Calu3 (cell line): ENCODE data around the gene WBP2. TPM values are rescaled to one million over a fixed set of nuclear protein-coding genes. Genes with fewer than 3 reads are reported as not detected.
A peak's percentile ranks its signal among the peaks of the same experiment; 100 is the strongest.

Experiments used
- BruUV-seq: library from RNA; stranded (reverse); fragments of 400-500 nt; replicated peaks from 2 replicates; lab custom pipeline; 2021; lab: Mats Ljungman, UMichigan
- CTCF ChIA-PET: fragments of 300-600 bp; sonication (Branson Sonifier 250); formaldehyde crosslinking; loops from one replicate; lab custom pipeline; 2022; ENCODE audit warnings: antibody characterized with exemption; lab: Charles Lee
- DNase-seq: peaks from one replicate; pipeline ENCODE4 v3.0.0; 2022
- H3K27ac Mint-ChIP-seq: one replicate; pipeline ENCODE4 v1.8.0; 2022; ENCODE audit warnings: mixed read lengths; ENCODE audit not compliant: unreplicated experiment
- H3K27me3 Mint-ChIP-seq: one replicate; pipeline ENCODE4 v1.8.0; 2022; ENCODE audit warnings: mixed read lengths; ENCODE audit not compliant: unreplicated experiment
- H3K36me3 Mint-ChIP-seq: one replicate; pipeline ENCODE4 v1.8.0; 2022; ENCODE audit warnings: mild to moderate bottlenecking, moderate library complexity, mixed read lengths; ENCODE audit not compliant: insufficient read depth, unreplicated experiment
- H3K4me1 Mint-ChIP-seq: one replicate; pipeline ENCODE4 v1.8.0; 2022; ENCODE audit warnings: mild to moderate bottlenecking, low read depth, mixed read lengths; ENCODE audit not compliant: unreplicated experiment
- H3K4me3 Mint-ChIP-seq: one replicate; pipeline ENCODE4 v1.8.0; 2022; ENCODE audit warnings: mild to moderate bottlenecking, low read depth, moderate library complexity, mixed read lengths; ENCODE audit not compliant: unreplicated experiment
- H3K9me3 Mint-ChIP-seq: one replicate; pipeline ENCODE4 v1.8.0; 2022; ENCODE audit warnings: low read depth, mixed read lengths; ENCODE audit not compliant: unreplicated experiment
- CTCF ChIP-seq: fragments of 200-600 bp; IDR thresholded peaks from one replicate; pipeline ENCODE4 v1.8.0; 2022; ENCODE audit warnings: antibody characterized with exemption; ENCODE audit not compliant: unreplicated experiment
- intact Hi-C: fragments of 100-400 bp; cut with micrococcal nuclease; formaldehyde crosslinking; loops from one replicate; pipeline ENCODE4 v1.10.0; 2022; ENCODE audit not compliant: unreplicated experiment
- total RNA-seq: library from RNA; stranded (reverse); gene quantifications from 2 replicates; pipeline ENCODE4 v1.2.3, GENCODE V29; 2022

WBP2 gene
- total RNA-seq, 1 experiment from 2014 or later = 126 TPM

GRCh38 chr17:75877752-75878173, 22.6 kb upstream of the WBP2 start:
- DNase-seq = peak; percentile 84
- no TSS peak for BruUV-seq

GRCh38 chr17:75876938-75877751, 22.0 kb upstream of the WBP2 start:
- intact Hi-C loops = loop anchor here (5.0 kb wide), 1 partner anchor 95 kb away; the partner anchor contains the start of gene UNK
- no peak for TF ChIP-seq CTCF
- H3K4me1 Mint-ChIP-seq = peaks cover 18% of the 10 kb centered on the region
- CTCF ChIA-PET = interaction anchor here (0.6 to 3.1 kb wide), 5 partner anchors 21 to 448 kb away, joined by 3 to 22 read pairs (median 6); partner anchors contain the start of genes MRPL38, UNC13D and WBP2
- H3K27me3 Mint-ChIP-seq = no peaks in the 10 kb centered on the region
- DNase-seq = peak; percentile 82
- no peaks in the 10 kb centered on the region for H3K9me3 Mint-ChIP-seq
- TSS peak; percentile 40 for BruUV-seq
- H3K36me3 Mint-ChIP-seq = peaks cover 66% of the 10 kb centered on the region
- H3K27ac Mint-ChIP-seq = peak overlapping the region; percentile 83
- H3K4me3 Mint-ChIP-seq = peak overlapping the region; percentile 87

More at GRCh38 chr17:75877752-75878173, 22.6 kb upstream of the WBP2 start:
- Mint-ChIP-seq H3K4me1 (peaks cover 18% of the 10 kb centered on the region), H3K27ac (peak overlapping the region; percentile 83), H3K9me3 (no peaks in the 10 kb centered on the region), H3K36me3 (peaks cover 60% of the 10 kb centered on the region), H3K4me3 (peak overlapping the region; percentile 87), H3K27me3 (no peaks in the 10 kb centered on the region)
- CTCF ChIA-PET = interaction anchor here (0.6 to 3.1 kb wide), 5 partner anchors 22 to 448 kb away, joined by 3 to 22 read pairs (median 6); partner anchors contain the start of genes MRPL38, UNC13D and WBP2
- no peak for TF ChIP-seq CTCF
- intact Hi-C loops = loop anchor here (5.0 kb wide), 1 partner anchor 95 kb away; the partner anchor contains the start of gene UNK

DNA sequence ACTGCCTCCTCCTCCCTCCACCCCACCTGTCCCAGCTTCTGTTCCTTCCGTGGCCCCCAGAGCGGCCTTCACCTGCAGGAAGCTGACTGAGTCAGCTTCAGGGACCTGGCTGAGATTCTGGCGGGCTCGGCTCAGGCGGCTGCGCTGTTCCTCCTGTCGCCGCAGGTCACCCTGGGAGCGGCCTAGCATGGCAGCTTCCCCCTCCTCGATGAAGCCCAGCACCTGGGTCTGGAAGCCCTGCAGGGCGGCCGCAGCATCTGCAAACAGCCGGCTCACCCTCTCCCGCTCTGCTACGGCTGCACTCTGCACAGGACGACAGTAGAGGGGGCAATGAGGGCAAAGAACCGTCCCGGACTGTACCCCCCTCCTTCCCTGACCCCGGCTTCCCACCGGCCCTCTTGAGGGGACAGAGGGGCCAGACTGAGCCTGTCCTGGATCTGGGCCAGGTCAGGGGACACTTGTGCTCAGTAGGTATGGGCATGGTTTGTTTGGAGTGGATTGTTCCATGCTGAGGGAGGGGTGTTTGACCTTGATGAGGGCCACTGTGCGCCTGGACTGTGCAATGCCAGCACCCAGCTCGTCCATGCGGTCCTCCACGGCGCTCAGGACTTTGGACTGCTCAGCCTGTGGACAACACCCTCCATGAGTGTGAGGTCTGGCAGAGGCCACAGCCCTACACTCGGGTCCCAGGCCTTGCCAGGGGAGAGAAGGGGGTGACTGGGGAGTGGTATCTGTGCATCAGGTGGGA, 21.2 kb upstream of the WBP2 start:
- Mint-ChIP-seq H3K9me3 (no peaks in the 10 kb centered on the region), H3K27ac (peak overlapping the region; percentile 83), H3K27me3 (no peaks in the 10 kb centered on the region), H3K4me3 (peak overlapping the region; percentile 87), H3K36me3 (peaks cover 66% of the 10 kb centered on the region), H3K4me1 (peaks cover 18% of the 10 kb centered on the region)
- CTCF ChIA-PET = interaction anchor here (0.6 to 1.9 kb wide), 7 partner anchors 9 to 97 kb away, joined by 3 to 23 read pairs (median 7); partner anchors contain the start of genes MRPL38, TRIM65 and WBP2
- no peak for TF ChIP-seq CTCF
- intact Hi-C loops = loop anchor here (5.0 kb wide), 1 partner anchor 94 kb away; the partner anchor contains the start of gene UNK
- no TSS peak for BruUV-seq
- DNase-seq = peak; percentile 91

GRCh38 chr17:75875940-75876189, 20.7 kb upstream of the WBP2 start:
- Mint-ChIP-seq H3K27me3 (no peaks in the 10 kb centered on the region), H3K9me3 (no peaks in the 10 kb centered on the region), H3K27ac (peak overlapping the region; percentile 83), H3K4me3 (peak overlapping the region; percentile 87), H3K36me3 (peaks cover 66% of the 10 kb centered on the region), H3K4me1 (peaks cover 19% of the 10 kb centered on the region)
- no peak for TF ChIP-seq CTCF
- CTCF ChIA-PET = interaction anchor here (0.6 to 1.9 kb wide), 7 partner anchors 10 to 30 kb away, joined by 3 to 23 read pairs (median 7); partner anchors contain the start of genes MRPL38, TRIM65 and WBP2
- BruUV-seq = no TSS peak
- no peak for DNase-seq
- intact Hi-C loops = loop anchor here (5.0 kb wide), 1 partner anchor 94 kb away; the partner anchor contains the start of gene UNK
